HEK293T (cell line): ENCODE results near the gene TTLL7.

Source experiments
- CTCF ChIA-PET: fragments of 350-600 bp; formaldehyde crosslinking; extraction: SDS; loops from one replicate; lab custom pipeline; 2021; ENCODE audit warnings: antibody characterized with exemption, inconsistent platforms; lab: Yijun Ruan, JAX
- POLR2A ChIA-PET: fragments of 350-600 bp; formaldehyde crosslinking; extraction: SDS; loops from one replicate; lab custom pipeline; 2020; ENCODE audit warnings: antibody characterized with exemption, inconsistent platforms; lab: Yijun Ruan, JAX
- DNase-seq: peaks from one replicate; pipeline ENCODE4 v3.0.0; 2012; ENCODE audit warnings: mixed read lengths; ENCODE audit errors: extremely low spot score
- ARNT ChIP-seq: fragments of 450-650 bp; IDR thresholded peaks from 2 replicates; pipeline ENCODE4 v1.6.1; 2017; ENCODE audit warnings: mild to moderate bottlenecking
- BHLHE40 ChIP-seq: fragments of 450-650 bp; IDR thresholded peaks from 2 replicates; pipeline ENCODE4 v1.6.1; 2016; ENCODE audit warnings: mild to moderate bottlenecking, moderate library complexity, borderline replicate concordance
- CTBP1 ChIP-seq: fragments of 450-650 bp; IDR thresholded peaks from 2 replicates; pipeline ENCODE4 v1.6.1; 2016; ENCODE audit warnings: borderline replicate concordance
- ELF4 ChIP-seq: fragments of 450-650 bp; IDR thresholded peaks from 2 replicates; pipeline ENCODE4 v1.6.1; 2017; ENCODE audit warnings: antibody characterized with exemption
- FOXA1 ChIP-seq: fragments of 450-650 bp; IDR thresholded peaks from 2 replicates; pipeline ENCODE4 v1.6.1; 2016; ENCODE audit warnings: mild to moderate bottlenecking
- FOXK2 ChIP-seq: fragments of 450-650 bp; IDR thresholded peaks from 2 replicates; pipeline ENCODE4 v1.6.1; 2016; ENCODE audit warnings: mild to moderate bottlenecking
- FOXM1 ChIP-seq: fragments of 450-650 bp; IDR thresholded peaks from 2 replicates; pipeline ENCODE4 v1.6.1; 2017; ENCODE audit warnings: mild to moderate bottlenecking, borderline replicate concordance
- HDGF ChIP-seq: fragments of 450-650 bp; IDR thresholded peaks from 2 replicates; pipeline ENCODE4 v1.6.1; 2017; ENCODE audit warnings: antibody characterized with exemption, borderline replicate concordance
- L3MBTL2 ChIP-seq: fragments of 450-650 bp; conservative IDR thresholded peaks from 2 replicates; pipeline ENCODE4 v1.6.1; 2016; ENCODE audit warnings: mild to moderate bottlenecking
- LEF1 ChIP-seq: fragments of 450-650 bp; IDR thresholded peaks from 2 replicates; pipeline ENCODE4 v1.6.1; 2017; ENCODE audit warnings: mild to moderate bottlenecking, borderline replicate concordance
- NFRKB ChIP-seq: fragments of 450-650 bp; IDR thresholded peaks from 2 replicates; pipeline ENCODE4 v1.6.1; 2016; ENCODE audit warnings: mild to moderate bottlenecking, moderate library complexity
- PKNOX1 ChIP-seq: fragments of 450-650 bp; IDR thresholded peaks from 2 replicates; pipeline ENCODE4 v1.6.1; 2016
- SP1 ChIP-seq: fragments of 450-650 bp; IDR thresholded peaks from 2 replicates; pipeline ENCODE4 v1.6.1; 2017
- SUZ12 ChIP-seq: fragments of 450-650 bp; IDR thresholded peaks from 2 replicates; pipeline ENCODE4 v1.6.1; 2016; ENCODE audit warnings: mild to moderate bottlenecking
- TARDBP ChIP-seq: fragments of 450-650 bp; IDR thresholded peaks from 2 replicates; pipeline ENCODE4 v1.6.1; 2016
- ZNF384 ChIP-seq: fragments of 450-650 bp; IDR thresholded peaks from 2 replicates; pipeline ENCODE4 v1.6.1; 2016

Gene TTLL7

GRCh38 chr1:83912876-83913275 is 86.1 kb downstream of the TTLL7 start:
- DNase-seq: no peak
- POLR2A ChIA-PET: no interaction called here
- CTCF ChIA-PET: no interaction called here
- TF ChIP-seq ELF4: no peak
- TF ChIP-seq FOXK2: no peak
- no peak for TF ChIP-seq SUZ12
- no peak for TF ChIP-seq NFRKB
- TF ChIP-seq LEF1: no peak
- no peak for TF ChIP-seq FOXA1
- TF ChIP-seq TARDBP: no peak
- TF ChIP-seq FOXM1: no peak
- no peak for TF ChIP-seq ARNT
- no peak for TF ChIP-seq SP1
- no peak for TF ChIP-seq L3MBTL2
- no peak for TF ChIP-seq PKNOX1
- no peak for TF ChIP-seq CTBP1

- ChIA-PET POLR2A (no interaction called here), CTCF (no interaction called here)
- DNase-seq: no peak
- TF ChIP-seq PKNOX1 (no peak), BHLHE40 (no peak), CTBP1 (no peak), TARDBP (no peak), NFRKB (no peak), FOXK2 (no peak), FOXM1 (no peak), ARNT (no peak), ELF4 (no peak), FOXA1 (no peak), LEF1 (no peak), SUZ12 (no peak), L3MBTL2 (no peak), SP1 (no peak), ZNF384 (no peak), HDGF (no peak)
Measured at GRCh38 chr1:83910461-83910860, 88.5 kb downstream of the TTLL7 start.

DNA sequence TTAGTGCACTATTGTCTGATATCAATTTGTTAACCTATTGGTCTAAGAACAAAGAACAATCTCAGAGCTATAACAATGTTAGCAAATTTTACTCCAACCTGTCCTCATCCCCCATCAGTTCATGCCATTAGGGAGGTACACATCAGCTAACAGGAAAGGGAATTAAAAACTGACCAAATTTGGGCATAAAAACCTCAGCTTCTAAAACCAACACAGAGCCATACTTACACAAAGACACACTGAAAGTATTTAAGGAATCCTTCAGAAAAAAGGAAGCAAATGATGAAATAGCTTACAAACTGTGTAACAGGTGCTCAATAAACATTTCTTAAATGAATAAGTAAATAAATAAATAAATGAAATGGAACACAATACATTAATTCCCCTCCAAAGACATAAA is 89.2 kb downstream of the TTLL7 start:
- ChIA-PET CTCF (interaction anchor here (0.6 kb wide), 3 partner anchors 465 to 695 kb away, joined by 3 to 4 read pairs (median 3); no protein-coding TSS in a partner anchor), POLR2A (no interaction called here)
- TF ChIP-seq FOXK2 (no peak), ARNT (no peak), BHLHE40 (no peak), ELF4 (no peak)
- DNase-seq: no peak

DNA sequence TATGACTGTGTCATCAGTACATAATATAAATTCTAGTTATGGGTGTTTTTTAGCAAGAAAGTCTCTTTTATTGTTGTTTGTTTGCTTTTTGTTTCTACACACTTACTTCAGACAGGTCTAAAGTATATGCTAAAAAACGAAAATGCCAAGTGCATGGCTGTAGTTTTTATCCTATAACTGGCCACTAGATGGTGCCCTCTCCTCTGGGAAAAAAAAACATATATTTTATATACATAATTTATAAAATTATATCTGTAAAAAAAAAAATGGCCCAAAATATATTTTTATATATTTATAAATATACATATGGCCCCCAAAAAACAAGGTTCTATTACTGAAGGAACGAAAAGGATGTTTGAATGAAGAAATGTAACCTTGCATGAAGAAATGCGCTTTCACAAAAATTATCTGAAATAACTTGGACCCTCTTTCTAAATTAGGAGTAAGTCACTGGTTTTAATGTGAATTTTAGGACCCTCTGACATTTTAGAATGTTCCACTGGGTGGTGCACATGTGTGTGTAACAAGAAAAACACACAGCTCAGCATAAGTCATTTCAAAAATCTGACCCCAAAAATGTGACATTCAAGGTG is 93.5 kb downstream of the TTLL7 start:
- POLR2A ChIA-PET: no interaction called here
- no peak for DNase-seq
- no peak for TF ChIP-seq LEF1
- no peak for TF ChIP-seq FOXK2
- no peak for TF ChIP-seq FOXM1
- CTCF ChIA-PET: no interaction called here

- no peak for TF ChIP-seq PKNOX1
- TF ChIP-seq FOXM1: no peak
- no peak for TF ChIP-seq TARDBP
- TF ChIP-seq HDGF: no peak
- POLR2A ChIA-PET: no interaction called here
- CTCF ChIA-PET: no interaction called here
- DNase-seq: no peak
Measured at GRCh38 chr1:83901547-83902155, 97.3 kb downstream of the TTLL7 start.

DNA sequence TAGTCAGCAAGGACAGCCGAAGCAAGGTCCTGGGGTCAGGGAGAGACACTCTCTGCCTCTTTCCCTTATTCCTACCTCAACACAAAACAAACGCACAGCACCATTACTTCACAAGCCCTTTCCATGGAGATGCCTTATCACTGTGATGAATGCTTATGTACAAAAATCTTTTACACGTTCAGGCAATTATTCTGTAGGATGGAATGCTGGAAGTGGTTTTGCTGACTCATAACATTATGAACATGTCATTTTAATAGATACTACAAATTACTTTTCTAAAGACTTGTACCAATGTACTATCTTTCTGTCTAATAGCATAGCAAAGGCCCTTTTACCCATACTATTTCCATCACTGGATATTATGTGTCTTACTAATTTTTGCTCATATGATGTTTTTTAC is 98.4 kb downstream of the TTLL7 start:
- POLR2A ChIA-PET: no interaction called here
- TF ChIP-seq PKNOX1 (no peak), FOXK2 (no peak), BHLHE40 (no peak), ARNT (no peak), SUZ12 (no peak), TARDBP (no peak), CTBP1 (no peak), ZNF384 (no peak), SP1 (no peak), FOXA1 (no peak), ELF4 (no peak), LEF1 (no peak), FOXM1 (no peak), HDGF (no peak), L3MBTL2 (no peak), NFRKB (no peak)
- DNase-seq: no peak
- CTCF ChIA-PET: no interaction called here
